WTC11 (cell line): Measurements from ENCODE around the gene ZNF605. TPM values are rescaled to one million over a fixed set of nuclear protein-coding genes. Genes with fewer than 3 reads are reported as not detected.

Experiments
- ATAC-seq: fragments of 200-7000 bp; cut with Tn5 transposase; 2 replicates; pipeline ENCODE4 v1.10.0; 2021; ENCODE audit warnings: mild to moderate bottlenecking, moderate library complexity
- CTCF ChIA-PET: fragments of 300-600 bp; sonication (Branson Sonifier 250); formaldehyde crosslinking; loops from one replicate; lab custom pipeline; 2021; ENCODE audit warnings: antibody characterized with exemption; lab: Charles Lee
- POLR2A ChIA-PET: fragments of 350-600 bp; sonication (Branson Sonifier 250); formaldehyde crosslinking; loops from one replicate; lab custom pipeline; 2021; ENCODE audit warnings: antibody characterized with exemption; lab: Charles Lee
- DNase-seq: peaks from one replicate; pipeline ENCODE4 v3.0.0; 2021; ENCODE audit warnings: low spot score
- H3K27ac Mint-ChIP-seq: 2 replicates; pipeline ENCODE4 v1.8.0; 2021; ENCODE audit warnings: mixed read lengths
- H3K27me3 Mint-ChIP-seq: 2 replicates; pipeline ENCODE4 v1.8.0; 2021; ENCODE audit warnings: low read depth, mild to moderate bottlenecking, moderate library complexity, mixed read lengths
- H3K36me3 Mint-ChIP-seq: 2 replicates; pipeline ENCODE4 v1.8.0; 2021; ENCODE audit warnings: mixed read lengths
- H3K4me1 Mint-ChIP-seq: 2 replicates; pipeline ENCODE4 v1.8.0; 2022; ENCODE audit warnings: mixed read lengths
- H3K4me3 Mint-ChIP-seq: 2 replicates; pipeline ENCODE4 v1.8.0; 2021; ENCODE audit warnings: mild to moderate bottlenecking, moderate library complexity, mixed read lengths
- H3K9me3 Mint-ChIP-seq: 2 replicates; pipeline ENCODE4 v1.8.0; 2021; ENCODE audit warnings: mixed read lengths
- AR ChIP-seq: fragments of 250-450 bp; sonication (Bioruptor Pico); IDR thresholded peaks from 2 replicates; pipeline ENCODE4 v1.9.0; 2021; ENCODE audit warnings: mild to moderate bottlenecking
- ATF2 ChIP-seq: sonication (generic); formaldehyde crosslinking; IDR thresholded peaks from 2 replicates; pipeline ENCODE4 v1.8.1; 2022; ENCODE audit warnings: low read depth, missing genetic modification reagents, borderline replicate concordance
- CREB1 ChIP-seq: sonication (generic); formaldehyde crosslinking; IDR thresholded peaks from 2 replicates; pipeline ENCODE4 v1.8.0; 2023; ENCODE audit warnings: mild to moderate bottlenecking, missing genetic modification reagents
- E2F1 ChIP-seq: sonication (generic); formaldehyde crosslinking; IDR thresholded peaks from 2 replicates; pipeline ENCODE4 v1.8.0; 2022; ENCODE audit warnings: mild to moderate bottlenecking, missing genetic modification reagents
- FOXJ3 ChIP-seq: sonication (generic); formaldehyde crosslinking; IDR thresholded peaks from 2 replicates; pipeline ENCODE4 v1.9.0; 2021; ENCODE audit warnings: missing genetic modification reagents, mild to moderate bottlenecking, borderline replicate concordance
- GRHL2 ChIP-seq: fragments of 250-450 bp; sonication (Bioruptor Pico); IDR thresholded peaks from 2 replicates; pipeline ENCODE4 v1.8.0; 2022; ENCODE audit warnings: mild to moderate bottlenecking, moderate library complexity; ENCODE audit not compliant: insufficient replicate concordance, severe bottlenecking
- HMGA2 ChIP-seq: fragments of 250-450 bp; sonication (Bioruptor Pico); IDR thresholded peaks from 2 replicates; pipeline ENCODE4 v1.4.0; 2021; ENCODE audit warnings: mild to moderate bottlenecking, moderate library complexity
- HMGXB4 ChIP-seq: sonication (generic); formaldehyde crosslinking; IDR thresholded peaks from 2 replicates; pipeline ENCODE4 v1.8.1; 2023; ENCODE audit warnings: mild to moderate bottlenecking, moderate library complexity, missing genetic modification reagents
- IRF2 ChIP-seq: sonication (generic); formaldehyde crosslinking; IDR thresholded peaks from 2 replicates; pipeline ENCODE4 v1.8.0; 2022; ENCODE audit warnings: low read depth, missing genetic modification reagents, borderline replicate concordance
- MLX ChIP-seq: sonication (generic); formaldehyde crosslinking; IDR thresholded peaks from 2 replicates; pipeline ENCODE4 v1.8.1; 2023; ENCODE audit warnings: mild to moderate bottlenecking, missing genetic modification reagents, moderate library complexity
- PRDM15 ChIP-seq: sonication (generic); formaldehyde crosslinking; IDR thresholded peaks from 2 replicates; pipeline ENCODE4 v1.8.0; 2022; ENCODE audit warnings: missing genetic modification reagents
- PRRX2 ChIP-seq: fragments of 250-450 bp; sonication (Bioruptor Pico); IDR thresholded peaks from 2 replicates; pipeline ENCODE4 v1.8.0; 2021; ENCODE audit warnings: mild to moderate bottlenecking
- TP53 ChIP-seq: sonication (generic); formaldehyde crosslinking; IDR thresholded peaks from 2 replicates; pipeline ENCODE4 v1.8.1; 2023; ENCODE audit warnings: mild to moderate bottlenecking, missing genetic modification reagents
- USF1 ChIP-seq: sonication (generic); formaldehyde crosslinking; IDR thresholded peaks from 2 replicates; pipeline ENCODE4 v1.8.0; 2022; ENCODE audit warnings: mild to moderate bottlenecking, missing genetic modification reagents
- ZNF232 ChIP-seq: sonication (generic); formaldehyde crosslinking; IDR thresholded peaks from 2 replicates; pipeline ENCODE4 v1.8.0; 2022; ENCODE audit warnings: mild to moderate bottlenecking, missing genetic modification reagents
- ZNF512 ChIP-seq: sonication (generic); formaldehyde crosslinking; IDR thresholded peaks from 2 replicates; pipeline ENCODE4 v1.8.1; 2022; ENCODE audit warnings: missing genetic modification reagents, borderline replicate concordance
- total RNA-seq: library from RNA; stranded (reverse); gene quantifications from 3 replicates; pipeline ENCODE4 v1.2.3, GENCODE V29; 2021

ZNF605 gene
- total RNA-seq, 1 experiment from 2014 or later = 21.1 TPM

- TF ChIP-seq ATF2 (CRISPR knock-in tag) (no peak), AR (no peak), IRF2 (CRISPR knock-in tag) (no peak), PRRX2 (CRISPR knock-in tag) (no peak), E2F1 (CRISPR knock-in tag) (no peak), PRDM15 (CRISPR knock-in tag) (no peak), MLX (CRISPR knock-in tag) (no peak)
These were observed 29.7 kb downstream of the ZNF605 start (continued) for GRCh38 chr12:132926415-132926833.

- ATAC-seq (no peak), DNase-seq (no peak)
- ChIA-PET CTCF (no interaction called here), POLR2A (no interaction called here)
- Mint-ChIP-seq H3K9me3 (peaks cover 87% of the 10 kb centered on the region), H3K4me3 (no peak overlapping the region), H3K4me1 (no peaks in the 10 kb centered on the region), H3K27me3 (peaks cover 23% of the 10 kb centered on the region), H3K36me3 (peaks cover 88% of the 10 kb centered on the region), H3K27ac (no peak overlapping the region)
- TF ChIP-seq CREB1 (CRISPR knock-in tag) (no peak), USF1 (CRISPR knock-in tag) (no peak), HMGXB4 (CRISPR knock-in tag) (no peak), PRRX2 (CRISPR knock-in tag) (no peak), PRDM15 (CRISPR knock-in tag) (no peak), TP53 (CRISPR knock-in tag) (no peak), GRHL2 (CRISPR knock-in tag) (no peak), ZNF232 (CRISPR knock-in tag) (no peak), FOXJ3 (CRISPR knock-in tag) (no peak), HMGA2 (CRISPR knock-in tag) (no peak), ZNF512 (no peak)
These were observed 30.3 kb downstream of the ZNF605 start for GRCh38 chr12:132925597-132926414.
